HG03095 (cell line): ENCODE results near the gene DDX41.

Experiments
- ATAC-seq: cut with Tn5 transposase; IDR thresholded peaks from one replicate; pipeline ENCODE4 v1.9.1; 2021; ENCODE audit warnings: moderate library complexity; ENCODE audit not compliant: unreplicated experiment

The DDX41 gene

DNA sequence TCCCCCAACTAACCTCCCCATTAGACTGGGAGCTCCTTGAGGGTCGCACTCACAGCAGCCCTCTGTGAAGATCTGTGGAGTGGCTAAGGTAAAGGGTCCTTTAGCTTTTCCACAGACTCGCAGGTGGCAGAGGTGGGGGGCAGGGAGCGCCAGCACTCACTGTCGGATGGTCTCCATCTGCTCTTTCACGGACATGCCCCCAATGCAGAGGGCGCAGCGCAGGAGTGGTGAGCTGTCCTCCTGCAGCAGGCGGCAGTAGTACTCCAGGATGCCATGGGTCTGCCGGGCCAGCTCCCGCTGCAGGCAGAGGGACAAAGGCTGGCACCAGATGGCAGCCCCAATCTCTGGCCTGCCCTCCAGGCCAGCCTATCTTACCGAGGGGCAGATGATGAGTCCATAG, 2.2 kb downstream of the DDX41 start:
- no peak for ATAC-seq

DNA sequence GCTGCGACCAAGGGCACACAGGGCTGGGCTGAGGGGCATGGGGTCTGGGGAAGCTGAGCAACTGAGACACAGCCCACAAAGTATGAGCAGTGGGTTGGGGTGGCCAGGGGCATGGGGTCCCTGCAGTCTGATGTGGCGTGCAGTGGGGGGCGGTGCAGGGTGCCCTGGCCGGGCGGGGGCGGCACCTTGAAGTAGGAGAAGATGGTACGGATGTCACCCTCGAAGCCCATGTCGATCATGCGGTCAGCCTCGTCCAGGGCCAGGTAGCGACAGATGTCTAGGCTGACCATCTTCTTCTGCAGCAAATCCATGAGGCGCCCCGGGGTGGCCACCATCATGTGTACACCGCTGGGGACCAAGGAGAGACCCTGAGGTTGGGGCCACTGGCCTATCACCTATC, 3.3 kb downstream of the DDX41 start:
- no peak for ATAC-seq

DNA sequence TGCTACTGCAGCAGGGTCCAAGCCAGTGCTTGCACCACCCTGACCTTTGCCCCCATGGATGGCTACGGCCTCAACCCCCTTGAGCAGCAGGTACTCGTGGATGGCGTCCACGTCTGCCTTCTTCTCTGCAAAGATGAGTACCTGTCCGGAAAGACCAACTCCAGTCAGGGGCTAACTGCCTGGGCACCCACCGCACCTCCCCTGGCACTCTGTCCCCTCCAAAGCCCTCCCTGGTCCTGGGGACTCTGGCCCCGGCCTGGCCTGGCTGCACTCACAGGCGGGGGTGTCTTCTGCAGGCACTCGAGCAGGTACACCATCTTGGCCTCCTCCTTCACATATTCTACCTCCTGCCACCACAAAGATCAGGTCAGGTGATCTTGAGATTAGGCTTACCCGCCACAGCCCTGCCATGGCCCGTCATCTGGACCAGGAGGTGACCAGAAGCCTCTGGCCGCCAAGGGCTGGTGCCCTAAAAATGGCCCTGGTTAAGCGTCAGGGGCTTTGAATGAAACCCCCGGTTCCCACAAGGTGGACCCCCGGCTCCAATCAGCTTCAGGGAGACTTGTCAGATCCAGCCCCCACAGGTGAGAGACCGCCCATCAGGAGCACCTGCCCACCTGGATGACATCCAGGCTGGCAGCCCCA, 3.9 kb downstream of the DDX41 start:
- no peak for ATAC-seq

DNA sequence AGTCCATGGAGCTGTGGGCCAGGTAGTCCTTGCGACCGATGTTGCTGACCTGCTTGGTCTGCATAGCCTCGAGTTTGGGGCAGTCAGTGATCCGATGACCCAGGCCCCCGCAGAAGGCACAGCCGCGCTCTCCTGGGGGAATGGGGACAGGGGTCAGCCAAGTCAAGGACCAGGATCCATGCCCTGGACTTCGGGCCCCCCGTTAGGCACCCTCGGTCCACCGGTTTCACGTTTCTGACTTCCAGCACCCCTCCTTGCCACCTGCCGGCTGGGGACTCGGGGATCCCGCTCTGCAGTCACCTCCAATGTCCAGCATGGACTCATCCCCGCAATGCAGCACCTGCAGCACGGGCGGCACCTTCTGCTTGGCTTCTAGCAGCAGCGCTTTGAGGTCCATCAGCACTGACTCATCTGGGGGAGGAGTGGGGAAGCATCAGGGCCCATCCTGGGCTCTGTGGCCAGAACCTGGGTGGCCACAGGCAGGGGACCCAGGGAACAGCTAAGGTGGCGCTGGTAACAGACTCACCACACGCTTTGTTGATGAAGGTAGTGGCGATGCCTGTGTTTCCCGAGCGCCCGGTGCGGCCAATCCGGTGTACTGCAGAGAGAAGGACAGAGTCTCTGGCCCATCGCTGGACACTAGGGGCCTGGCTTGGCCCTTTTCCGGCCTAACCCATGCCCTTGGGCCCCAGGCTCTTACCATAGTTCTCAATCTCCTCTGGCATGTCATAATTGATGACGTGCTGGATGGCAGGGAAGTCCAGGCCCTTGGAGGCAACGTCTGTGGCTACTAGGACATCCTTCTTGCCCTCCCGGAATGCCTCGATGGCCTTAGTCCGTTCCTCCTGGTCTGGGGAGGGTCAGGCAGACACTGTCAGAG, 4.7 kb downstream of the DDX41 start:
- ATAC-seq, result no peak

DNA sequence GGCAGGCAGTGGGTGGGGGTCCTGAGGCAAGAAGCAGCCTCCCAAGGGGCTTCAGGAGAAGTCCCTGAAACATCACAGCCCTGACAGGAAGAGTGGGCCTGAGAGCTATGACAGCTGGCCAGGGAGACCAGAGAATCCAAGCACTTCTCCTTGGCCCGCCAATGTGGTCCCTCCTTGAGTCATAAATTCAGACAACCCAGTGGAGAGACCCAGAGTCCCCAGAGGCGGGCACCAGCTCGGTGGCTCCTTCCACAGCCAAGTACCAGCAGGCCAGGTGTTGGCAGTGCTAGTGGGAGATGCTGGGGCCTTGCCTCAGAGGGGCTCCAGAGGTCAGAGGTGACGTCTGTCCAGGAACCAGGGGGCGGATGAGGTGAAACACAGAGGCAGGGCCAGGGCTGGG, 5.6 kb downstream of the DDX41 start:
- ATAC-seq, result no peak

GRCh38 chr5:177510567-177511053, 6.2 kb downstream of the DDX41 start:
- ATAC-seq, result no peak

DNA sequence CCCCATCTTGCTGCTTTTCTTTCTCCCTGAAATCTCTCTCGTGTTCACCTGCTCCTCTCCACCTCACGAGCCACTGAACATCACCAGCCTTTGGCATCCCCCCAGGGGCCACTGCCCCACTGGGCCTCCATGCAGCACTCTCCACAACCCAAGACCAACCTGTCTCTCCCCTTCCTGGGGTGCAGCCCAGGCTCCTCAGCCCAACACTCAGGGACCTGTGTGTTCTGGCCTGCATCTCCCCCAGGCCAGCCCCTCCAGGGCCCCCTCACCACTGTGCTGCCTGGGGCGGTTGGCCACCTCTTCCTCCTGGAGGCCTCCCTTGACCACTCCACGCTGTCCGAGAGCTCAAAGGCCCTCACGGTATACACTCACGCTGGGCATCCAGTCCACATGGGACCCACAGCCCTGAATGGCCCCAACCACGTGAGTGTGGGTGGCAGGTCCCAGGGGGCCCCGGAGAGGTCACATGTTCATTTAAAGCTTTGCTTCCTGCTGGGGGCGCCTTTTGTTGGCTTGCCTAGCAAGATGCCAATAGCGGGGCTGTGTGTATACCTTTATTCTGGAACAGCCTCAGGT, 6.7 kb downstream of the DDX41 start:
- no peak for ATAC-seq

- ATAC-seq, result peak; percentile 25
Measured at GRCh38 chr5:177509381-177509951, 7.3 kb downstream of the DDX41 start, which contains the start of gene DOK3. DOK3 (minus strand) TSS chr5:177509826; CDS start chr5:177509540, 286 bp downstream.

- peak; percentile 36 for ATAC-seq
Measured at GRCh38 chr5:177508837-177509236, 7.9 kb downstream of the DDX41 start.

DNA sequence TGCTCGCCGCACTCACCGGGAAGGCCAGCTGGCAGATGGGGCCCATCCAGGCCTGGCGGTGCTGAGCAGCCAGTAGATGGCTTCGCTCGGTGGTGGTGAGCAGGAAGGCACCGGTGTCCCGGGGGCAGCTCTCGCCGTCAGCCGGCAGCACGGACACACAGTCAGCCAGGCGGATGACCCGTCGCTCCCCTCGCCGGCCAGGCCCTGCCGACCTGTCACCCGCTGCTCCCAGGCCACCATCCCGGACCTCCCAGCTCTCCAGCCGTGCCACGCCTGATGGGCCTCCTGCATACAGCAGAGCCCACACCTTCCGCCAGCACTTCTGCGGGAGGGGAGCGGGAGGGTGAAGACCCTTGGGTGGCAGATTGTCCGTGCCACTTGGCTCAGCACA, 8.5 kb downstream of the DDX41 start:
- no peak for ATAC-seq

DNA sequence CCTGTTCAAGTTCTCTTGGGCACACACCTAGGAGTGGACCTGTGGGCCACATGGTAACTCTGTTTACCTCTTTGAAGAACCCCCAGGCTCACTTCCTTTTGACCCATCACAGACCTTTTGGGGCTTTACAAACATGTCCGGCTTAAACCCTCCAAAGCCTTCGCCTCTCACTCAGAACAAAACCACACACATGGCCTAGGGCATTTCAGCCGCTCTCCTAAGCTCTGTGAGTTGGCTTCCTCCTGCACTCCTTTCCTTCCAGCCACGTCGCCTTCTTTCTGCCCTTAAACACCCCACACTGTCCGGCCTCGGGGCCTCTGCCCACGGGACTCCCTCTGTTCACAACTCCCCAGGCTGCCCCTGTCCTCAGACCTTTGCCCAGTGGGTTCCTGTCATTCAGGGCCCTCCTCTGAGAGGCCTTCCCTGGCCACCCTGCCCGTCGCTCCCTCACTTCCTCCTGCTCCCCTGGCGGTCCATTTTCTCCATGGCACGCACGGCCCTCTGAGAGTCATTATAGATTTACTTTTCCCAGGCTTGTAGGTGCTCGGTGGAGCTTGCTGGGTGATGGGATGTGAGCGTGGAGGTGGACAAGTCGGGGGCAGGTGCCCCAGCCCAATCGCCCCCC, 9.1 kb downstream of the DDX41 start:
- ATAC-seq, result no peak

GRCh38 chr5:177507165-177507564, 9.6 kb downstream of the DDX41 start:
- ATAC-seq, result no peak

- no peak for ATAC-seq
Measured at GRCh38 chr5:177505075-177505474, 11.7 kb downstream of the DDX41 start.

DNA sequence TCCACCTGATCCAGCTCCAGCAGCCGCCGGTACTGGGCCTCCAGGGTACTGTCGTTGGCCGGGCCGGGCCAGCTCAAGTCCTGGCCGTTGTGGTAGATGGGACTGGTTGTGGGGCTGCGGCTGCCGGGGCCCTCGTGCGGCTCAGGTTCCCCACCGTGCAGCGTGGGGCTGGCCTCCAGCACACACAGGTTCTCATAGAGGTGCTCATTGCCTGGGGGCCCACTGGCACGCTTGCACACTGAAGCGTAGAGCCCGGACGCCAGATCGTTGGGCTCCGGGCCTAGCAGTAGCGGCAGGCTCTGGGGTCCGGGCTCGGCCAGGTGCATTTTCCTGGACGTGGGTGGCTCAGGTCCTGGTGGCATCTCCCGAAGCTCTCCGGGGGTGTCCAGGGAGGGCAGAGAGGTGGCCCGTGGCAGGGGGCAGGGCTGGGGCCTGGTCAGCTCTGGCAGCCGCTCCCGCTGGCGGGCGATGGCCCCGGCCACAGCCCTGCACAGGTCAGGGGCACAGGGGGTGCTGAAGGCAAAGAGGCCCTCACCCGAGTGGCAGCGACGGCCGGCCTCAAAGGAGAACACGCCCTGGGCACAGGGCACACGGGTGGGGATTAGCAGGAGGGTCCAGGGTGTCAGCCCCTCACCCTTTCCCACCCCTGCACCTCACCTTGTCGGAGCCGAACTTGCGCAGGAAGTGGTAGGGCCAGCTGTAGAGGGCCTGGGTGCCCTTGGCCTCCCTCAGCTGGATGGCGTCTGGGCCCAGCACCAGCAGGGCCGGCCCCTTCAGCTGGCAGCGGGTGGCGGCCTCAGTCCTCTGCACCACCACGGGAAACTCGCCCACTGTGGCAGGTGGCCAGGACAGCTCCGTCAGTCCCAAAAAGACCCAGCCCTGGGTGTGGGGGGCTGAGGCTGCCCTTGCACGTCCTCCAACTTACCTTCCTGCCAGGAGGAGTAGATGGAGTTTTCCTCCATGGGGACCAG, 12.4 kb downstream of the DDX41 start:
- ATAC-seq, result no peak

- ATAC-seq, result no peak
Measured at GRCh38 chr5:177503351-177504085, 13.2 kb downstream of the DDX41 start.

DNA sequence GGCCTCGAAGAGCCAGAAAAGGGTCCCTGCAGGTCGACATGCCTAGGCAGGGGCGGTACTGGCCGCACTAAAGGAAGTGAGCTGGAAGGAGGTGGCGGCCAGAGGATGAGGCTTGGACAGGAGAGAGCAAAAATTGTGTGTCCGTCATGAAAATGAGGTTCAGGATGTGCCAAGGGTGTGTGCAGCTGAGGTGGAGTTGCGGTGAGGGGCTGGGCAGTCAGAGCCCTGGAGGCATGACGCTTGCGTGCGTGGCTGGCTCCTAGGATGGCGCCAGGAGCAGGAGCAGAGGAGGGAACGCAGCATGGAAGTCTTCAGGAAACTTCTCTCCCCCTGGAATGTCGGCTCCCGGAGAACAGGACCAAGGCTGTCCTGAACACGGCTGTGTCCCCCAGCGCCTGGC, 13.9 kb downstream of the DDX41 start:
- ATAC-seq, result no peak

DNA sequence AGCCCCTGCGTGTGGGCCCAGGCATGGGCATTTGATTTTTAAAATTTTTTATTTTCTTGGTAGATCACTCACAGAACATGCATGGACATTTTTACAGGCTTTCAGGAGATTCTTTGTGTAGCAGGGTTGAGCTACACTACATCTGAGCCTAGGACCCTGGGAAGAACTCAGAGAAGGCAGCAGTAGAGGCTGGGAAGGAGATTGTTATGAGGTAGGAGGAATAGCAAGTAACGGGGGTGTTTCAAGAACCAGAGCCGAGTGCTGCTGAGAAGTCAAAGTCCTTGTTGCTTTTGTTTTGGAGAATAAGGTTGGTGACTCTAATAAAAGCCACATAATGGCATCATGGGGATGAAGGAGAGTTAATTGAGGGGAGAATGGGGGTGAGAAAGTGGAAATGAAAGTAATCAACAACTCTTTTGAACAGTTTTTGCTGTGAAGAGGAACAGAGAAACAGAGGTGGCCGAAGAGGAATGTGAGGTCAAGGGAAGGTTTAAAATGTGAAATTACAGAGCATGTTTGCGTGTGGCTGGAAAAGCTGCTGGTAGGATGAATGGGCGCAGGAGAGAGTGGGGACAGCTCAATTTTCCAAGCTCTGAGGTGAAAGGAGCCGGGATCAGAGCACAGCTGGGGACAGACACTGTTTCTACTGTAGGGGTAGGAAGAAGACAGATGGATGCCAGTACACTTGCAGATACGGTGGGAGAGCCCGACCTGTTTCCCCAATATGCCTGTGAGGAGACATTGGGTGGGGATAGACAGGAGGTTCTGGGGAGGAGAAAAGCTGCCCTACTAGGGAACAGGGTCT, 14.7 kb downstream of the DDX41 start:
- ATAC-seq, result no peak
